HepG2 (cell line): ENCODE data around the gene ACTR1A. TPM values are rescaled to one million over a fixed set of nuclear protein-coding genes. Genes with fewer than 3 reads are reported as not detected.

ENCODE experiments used
- ATAC-seq: fragments of 200-7000 bp; cut with Tn5 transposase; 3 replicates; pipeline ENCODE4 v1.9.1; 2020; ENCODE audit warnings: mild to moderate bottlenecking, moderate library complexity
- BruUV-seq: library from RNA; stranded (reverse); fragments of 400-500 nt; replicated peaks from 2 replicates; lab custom pipeline; 2021; lab: Mats Ljungman, UMichigan
- CTCF ChIA-PET: fragments of 300-600 bp; formaldehyde crosslinking; extraction: SDS; loops from one replicate; lab custom pipeline; 2021; ENCODE audit warnings: low total read pairs, inconsistent platforms, low intra/inter-chr PET ratio; lab: Yijun Ruan, JAX
- POLR2A ChIA-PET: fragments of 350-600 bp; sonication (Branson Sonifier 250); formaldehyde crosslinking; loops from one replicate; lab custom pipeline; 2020; ENCODE audit warnings: antibody characterized with exemption, inconsistent platforms; lab: Yijun Ruan, JAX
- DNase-seq: peaks from one replicate; pipeline ENCODE4 v3.0.0-alpha.2; 2015; ENCODE audit warnings: low spot score
- FAIRE-seq: peaks from 3 replicates; lab custom pipeline; 2011; peaks lifted over from hg19 to GRCh38; lab: Jason Lieb, UNC
- H2AFZ ChIP-seq: one replicate; pipeline ENCODE4 v1.6.1; 2011; ENCODE audit warnings: low read length, inconsistent platforms
- H3K27ac ChIP-seq: fragments of 300-600 bp; 3 replicates; pipeline ENCODE4 v1.8.0; 2011; ENCODE audit warnings: mixed run types, mild to moderate bottlenecking, mixed read lengths, low read length, inconsistent platforms; ENCODE audit not compliant: insufficient read depth; ENCODE audit errors: extremely low read length
- H3K27me3 ChIP-seq, 2 experiments: fragments of 200-600 bp in 1 of 2; 2 replicates in 1 of 2; 3 replicates in 1 of 2; pipeline versions ENCODE4 v1.6.0 to v1.8.0; 2011; ENCODE audit warnings: low read length in 2 of 2, mild to moderate bottlenecking in 2 of 2, moderate library complexity in 2 of 2, inconsistent platforms in 1 of 2; ENCODE audit not compliant: insufficient read depth in 2 of 2, control insufficient read depth in 1 of 2
- H3K36me3 ChIP-seq, 2 experiments: fragments of 200-600 bp in 1 of 2; replicated peaks in 1 of 2; 2 replicates in 1 of 2; 3 replicates in 1 of 2; pipeline versions ENCODE4 v1.5.1 to v1.8.0; 2011; ENCODE audit warnings: low read length in 2 of 2, inconsistent platforms in 1 of 2; ENCODE audit not compliant: insufficient read depth in 2 of 2, control insufficient read depth in 1 of 2
- H3K4me1 ChIP-seq: 2 replicates; pipeline ENCODE4 v1.5.1; 2012; ENCODE audit warnings: low read length, inconsistent platforms; ENCODE audit not compliant: insufficient read depth
- H3K4me2 ChIP-seq: 2 replicates; pipeline ENCODE4 v1.6.0; 2011; ENCODE audit warnings: low read depth, low read length, inconsistent platforms
- H3K4me3 ChIP-seq, 3 experiments: fragments of 200-600 bp in 1 of 3; sonication (generic), shearing (Covaris generic) in 1 of 3; replicated peaks in 1 of 3; 2 replicates each; pipeline ENCODE4 v1.5.1; 2011 to 2016; ENCODE audit warnings: low read length in 3 of 3, inconsistent platforms in 2 of 3, low read depth in 2 of 3, mild to moderate bottlenecking in 2 of 3, control low read depth in 1 of 3, mixed read lengths in 1 of 3; ENCODE audit not compliant: insufficient read depth in 1 of 3
- H3K79me2 ChIP-seq: one replicate; pipeline ENCODE4 v1.6.1; 2011; ENCODE audit warnings: low read length, inconsistent platforms; ENCODE audit not compliant: insufficient read depth
- H3K9ac ChIP-seq: 2 replicates; pipeline ENCODE4 v1.6.0; 2011; ENCODE audit warnings: mild to moderate bottlenecking, low read depth, low read length, inconsistent platforms; ENCODE audit not compliant: insufficient read depth
- H3K9me3 ChIP-seq: 2 replicates; pipeline ENCODE4 v1.5.1; 2012; ENCODE audit warnings: mild to moderate bottlenecking, low read length
- H4K20me1 ChIP-seq: 2 replicates; pipeline ENCODE4 v1.6.0; 2011; ENCODE audit warnings: inconsistent platforms, mild to moderate bottlenecking, low read length, moderate library complexity; ENCODE audit not compliant: insufficient read depth
- ATM ChIP-seq: fragments of 450-650 bp; IDR thresholded peaks from 2 replicates; pipeline ENCODE4 v1.7.1; 2017; ENCODE audit warnings: mild to moderate bottlenecking, borderline replicate concordance
- CREB1 ChIP-seq, 2 experiments: fragments of 450-650 bp in 1 of 2; IDR thresholded peaks; 2 replicates each; pipeline ENCODE4 v1.6.1; 2016 to 2017; ENCODE audit warnings: control low read depth in 1 of 2, mild to moderate bottlenecking in 1 of 2, missing compliant biosample characterization in 1 of 2, missing genetic modification characterization in 1 of 2
- HINFP ChIP-seq: sonication (generic); formaldehyde crosslinking; IDR thresholded peaks from 2 replicates; pipeline ENCODE4 v1.4.0; 2020; ENCODE audit warnings: low read depth, mild to moderate bottlenecking, missing genetic modification reagents
- IRF2 ChIP-seq: IDR thresholded peaks from 2 replicates; pipeline ENCODE4 v1.6.1; 2018; ENCODE audit warnings: missing genetic modification reagents, missing compliant biosample characterization
- MAF1 ChIP-seq: sonication (generic); formaldehyde crosslinking; IDR thresholded peaks from 2 replicates; pipeline ENCODE4 v1.5.0; 2020; ENCODE audit warnings: missing genetic modification reagents, borderline replicate concordance
- MAX ChIP-seq: IDR thresholded peaks from 2 replicates; pipeline ENCODE4 v1.6.1; 2012; ENCODE audit warnings: inconsistent platforms
- NPAS2 ChIP-seq: sonication (generic); formaldehyde crosslinking; IDR thresholded peaks from 2 replicates; pipeline ENCODE4 v1.8.0; 2022; ENCODE audit warnings: mild to moderate bottlenecking, missing genetic modification reagents, borderline replicate concordance
- PHF5A ChIP-seq: IDR thresholded peaks from one replicate; pipeline ENCODE4 v1.6.1; 2018; ENCODE audit warnings: low read depth, missing genetic modification reagents; ENCODE audit not compliant: unreplicated experiment
- REXO4 ChIP-seq: sonication (generic); formaldehyde crosslinking; IDR thresholded peaks from 2 replicates; pipeline ENCODE4 v1.8.0; 2022; ENCODE audit warnings: missing genetic modification reagents, mild to moderate bottlenecking, borderline replicate concordance
- SMYD3 ChIP-seq: sonication (generic); formaldehyde crosslinking; IDR thresholded peaks from 2 replicates; pipeline ENCODE4 v1.8.1; 2023; ENCODE audit warnings: mild to moderate bottlenecking, missing genetic modification reagents
- TERF1 ChIP-seq: sonication (generic); formaldehyde crosslinking; IDR thresholded peaks from 2 replicates; pipeline ENCODE4 v1.8.0; 2022; ENCODE audit warnings: mild to moderate bottlenecking, missing genetic modification reagents, moderate library complexity
- XRCC5 ChIP-seq: fragments of 200-400 bp; formaldehyde crosslinking; optimal IDR thresholded peaks from 2 replicates; pipeline ENCODE3; 2017; ENCODE audit warnings: mild to moderate bottlenecking, low read length
- ZFP36L1 ChIP-seq: sonication (generic); formaldehyde crosslinking; IDR thresholded peaks from 2 replicates; pipeline ENCODE4 v1.8.0; 2022; ENCODE audit warnings: mild to moderate bottlenecking, missing genetic modification reagents, moderate library complexity
- ZNF407 ChIP-seq: sonication (generic); formaldehyde crosslinking; IDR thresholded peaks from one replicate; pipeline ENCODE4 v1.5.1; 2020; ENCODE audit warnings: mild to moderate bottlenecking, missing genetic modification reagents; ENCODE audit errors: not compliant biosample characterization
- WGBS: methylation state at CpG from one replicate; pipeline ENCODE4 v1.1.6; 2017; ENCODE audit warnings: low lambda C conversion rate; 5-methylcytosine and 5-hydroxymethylcytosine counted together
- in situ Hi-C: cut with HindIII; loops from 2 replicates; pipeline ENCODE4 v1.10.0; 2017; ENCODE audit warnings: low pct_unique_long_range_greater_than_20kb; ENCODE audit not compliant: extremely low pct_ligation_motif_present
- intact Hi-C: fragments of 100-400 bp; cut with micrococcal nuclease; formaldehyde crosslinking; loops from one replicate; pipeline ENCODE4 v1.10.0; 2022; ENCODE audit not compliant: unreplicated experiment
- polyA plus RNA-seq, 8 experiments: library from polyadenylated mRNA; depleted of rRNA in 3 of 8; stranded (reverse) in 7 of 8; unstranded in 1 of 8; fragments of >200 nt; fragmentation: Illumina TruSeq in 4 of 8; extraction: Trizol in 4 of 8; gene quantifications; 2 replicates each; pipeline versions ENCODE4 v1.2.1 to v1.2.3, GENCODE V29; 2011 to 2016; ENCODE audit warnings: low read depth in 4 of 8, missing spikeins in 1 of 8, mixed read lengths in 1 of 8; ENCODE audit not compliant: insufficient read depth in 1 of 8
- total RNA-seq, 5 experiments: library from RNA; depleted of rRNA; stranded (reverse); fragments of >200 nt; fragmentation: Illumina TruSeq; extraction: Trizol; gene quantifications; 2 replicates each; pipeline ENCODE4 v1.2.3, GENCODE V29; 2016; ENCODE audit warnings: low read depth in 1 of 5

The ACTR1A gene
- total and polyA plus RNA-seq, 2 of the 13 experiments (the other 11 are each of a cell fraction or from before 2014, with no cell fraction given) = 59.6 to 62.8 TPM

- no peak overlapping the region for H3K9ac ChIP-seq
- no peak for DNase-seq
- FAIRE-seq = no peak
- peaks cover 0 to 2% of the 10 kb centered on the region in 2 experiments; a peak in 1 of 5 replicates for H3K36me3 ChIP-seq
- H3K4me2 ChIP-seq = no peak overlapping the region
- H3K79me2 ChIP-seq = no peaks in the 10 kb centered on the region
- intact Hi-C loops (no loop called here), in situ Hi-C loops (no loop called here)
- no peak overlapping the region for H3K27ac ChIP-seq
- BruUV-seq = no TSS peak
- H2AFZ ChIP-seq = no peak overlapping the region
- H3K9me3 ChIP-seq = no peaks in the 10 kb centered on the region
- H3K27me3 ChIP-seq = no peaks in the 10 kb centered on the region
- WGBS = 96% methylated on average over 2 of the region's 2 CpGs
- H3K4me1 ChIP-seq = peaks cover 11% of the 10 kb centered on the region
- H3K4me3 ChIP-seq = no peak overlapping the region
- CTCF ChIA-PET = no interaction called here
- H4K20me1 ChIP-seq = no peaks in the 10 kb centered on the region
- no peak for ATAC-seq
- POLR2A ChIA-PET = no interaction called here
- no peak for TF ChIP-seq ATM
- no peak for TF ChIP-seq PHF5A (CRISPR knock-in tag)
- no peak for TF ChIP-seq TERF1
- no peak for TF ChIP-seq REXO4 (CRISPR knock-in tag)
- TF ChIP-seq NPAS2 = no peak
- no peak for TF ChIP-seq CREB1 (IDR thresholded peaks at IDR 0.05)
- no peak for TF ChIP-seq CREB1 (CRISPR knock-in tag; IDR thresholded peaks at IDR 0.05)
- no peak for TF ChIP-seq HINFP (CRISPR knock-in tag)
- no peak for TF ChIP-seq ZFP36L1
- TF ChIP-seq MAF1 = no peak
- no peak for TF ChIP-seq MAX
- TF ChIP-seq IRF2 (CRISPR knock-in tag) = no peak
- no peak for TF ChIP-seq XRCC5
- no peak for TF ChIP-seq ZNF407 (CRISPR knock-in tag)
- TF ChIP-seq SMYD3 = no peak
Measured at GRCh38 chr10:102537948-102538347, 35.4 kb upstream of the ACTR1A start.
